GM23248 (cell line): ENCODE data around the gene METTL27. TPM values are rescaled to one million over a fixed set of nuclear protein-coding genes. Genes with fewer than 3 reads are reported as not detected.
A peak's percentile ranks its signal among the peaks of the same experiment; 100 is the strongest.

Experiments used
- DNase-seq: peaks from one replicate; pipeline ENCODE4 v3.0.0-alpha.2; 2015
- H2AFZ ChIP-seq: fragments of 200-600 bp; sonication (generic); 2 replicates; pipeline ENCODE4 v1.6.1; 2016; ENCODE audit warnings: antibody characterized with exemption
- H3F3A ChIP-seq: fragments of 200-600 bp; sonication (generic); 2 replicates; pipeline ENCODE4 v1.6.1; 2016; ENCODE audit warnings: mild to moderate bottlenecking, antibody characterized with exemption, mixed run types; ENCODE audit not compliant: insufficient read depth
- H3K27ac ChIP-seq: fragments of 200-600 bp; sonication (generic); 2 replicates; pipeline ENCODE4 v1.5.1; 2016; ENCODE audit warnings: mild to moderate bottlenecking
- H3K27me3 ChIP-seq: fragments of 200-600 bp; sonication (generic); replicated peaks from 2 replicates; pipeline ENCODE4 v1.6.1; 2016; ENCODE audit warnings: mild to moderate bottlenecking; ENCODE audit not compliant: insufficient read depth
- H3K36me3 ChIP-seq: fragments of 200-600 bp; sonication (generic); 2 replicates; pipeline ENCODE4 v1.6.1; 2016; ENCODE audit warnings: low read depth, mild to moderate bottlenecking
- H3K4me1 ChIP-seq: fragments of 200-600 bp; sonication (generic); 2 replicates; pipeline ENCODE4 v1.6.1; 2016; ENCODE audit warnings: mild to moderate bottlenecking; ENCODE audit not compliant: insufficient read depth
- H3K4me2 ChIP-seq: fragments of 200-600 bp; sonication (generic); one replicate; pipeline ENCODE4 v1.6.1; 2016; ENCODE audit warnings: mild to moderate bottlenecking; ENCODE audit not compliant: unreplicated experiment
- H3K4me3 ChIP-seq: fragments of 200-600 bp; sonication (generic); 2 replicates; pipeline ENCODE4 v1.5.1; 2016; ENCODE audit warnings: mild to moderate bottlenecking
- H3K79me2 ChIP-seq: fragments of 200-600 bp; sonication (generic); 2 replicates; pipeline ENCODE4 v1.6.1; 2016; ENCODE audit warnings: mild to moderate bottlenecking; ENCODE audit not compliant: insufficient read depth
- H3K9ac ChIP-seq: fragments of 200-600 bp; sonication (generic); 2 replicates; pipeline ENCODE4 v1.6.1; 2016; ENCODE audit warnings: mild to moderate bottlenecking
- H3K9me2 ChIP-seq: fragments of 200-600 bp; sonication (generic); 2 replicates; pipeline ENCODE4 v1.6.1; 2016; ENCODE audit warnings: mixed run types, mild to moderate bottlenecking, moderate library complexity; ENCODE audit not compliant: insufficient read depth
- H3K9me3 ChIP-seq: fragments of 200-600 bp; sonication (generic); one replicate; pipeline ENCODE4 v1.6.1; 2017; ENCODE audit warnings: low read depth
- H4K20me1 ChIP-seq: fragments of 200-600 bp; sonication (generic); 2 replicates; pipeline ENCODE4 v1.6.0; 2016; ENCODE audit not compliant: insufficient read depth
- EZH2 ChIP-seq: fragments of 200-600 bp; sonication (generic); IDR thresholded peaks from 2 replicates; pipeline ENCODE4 v1.6.1; 2018; ENCODE audit warnings: antibody characterized with exemption, mild to moderate bottlenecking; ENCODE audit not compliant: insufficient read depth, poor library complexity, severe bottlenecking
- EZH2phosphoT487 ChIP-seq: fragments of 200-600 bp; sonication (generic); IDR thresholded peaks from 2 replicates; pipeline ENCODE4 v1.6.1; 2018; ENCODE audit warnings: antibody characterized with exemption, moderate library complexity, mild to moderate bottlenecking, low read depth; ENCODE audit not compliant: insufficient read depth
- WGBS, 2 experiments: methylation state at CpG; one replicate each; pipeline ENCODE4 v1.1.6; 2015 to 2017; ENCODE audit warnings: low lambda C conversion rate in 2 of 2, low coverage in 1 of 2; ENCODE audit errors: missing lambda C conversion rate in 2 of 2; 5-methylcytosine and 5-hydroxymethylcytosine counted together
- in situ Hi-C: fragments of 300-500 bp; cut with MboI; formaldehyde crosslinking; loops from 2 replicates; pipeline ENCODE4 v1.15.0; 2020
- polyA plus RNA-seq: library from polyadenylated mRNA; unstranded; fragments of >200 nt; fragmentation: Nextera tagmentation; extraction: Ambion mirVana; gene quantifications from 2 replicates; pipeline ENCODE4 v1.2.1, GENCODE V29; 2016
- total RNA-seq: library from RNA; depleted of rRNA; stranded (reverse); fragments of >200 nt; shearing (Covaris generic); gene quantifications from 2 replicates; pipeline ENCODE4 v1.2.3, GENCODE V29; 2014

The METTL27 gene
- total and polyA plus RNA-seq, 2 experiments from 2014 or later: 5.3 to 6.5 TPM

GRCh38 chr7:73820013-73820412, 22.3 kb downstream of the METTL27 start:
- H3K9me2 ChIP-seq: no peaks in the 10 kb centered on the region
- no peaks in the 10 kb centered on the region for H3K9me3 ChIP-seq
- no peak overlapping the region for H3K4me3 ChIP-seq
- no peak overlapping the region for H3K9ac ChIP-seq
- in situ Hi-C loops: no loop called here
- H3K4me1 ChIP-seq: peaks cover 10% of the 10 kb centered on the region
- H2AFZ ChIP-seq: no peak overlapping the region
- no peaks in the 10 kb centered on the region for H4K20me1 ChIP-seq
- H3K79me2 ChIP-seq: no peaks in the 10 kb centered on the region
- H3K4me2 ChIP-seq: no peak overlapping the region
- H3K36me3 ChIP-seq: no peaks in the 10 kb centered on the region
- H3K27ac ChIP-seq: no peak overlapping the region
- DNase-seq: no peak
- no peak for TF ChIP-seq EZH2phosphoT487
- TF ChIP-seq EZH2: no peak
- no peaks in the 10 kb centered on the region for H3K27me3 ChIP-seq
- 94 to 98% methylated on average over 7 of the region's 7 CpGs for WGBS, 2 experiments
- 0 out of 2 replicates have a peak, but pooled peaks cover 8% of the 10 kb centered on the region for H3F3A ChIP-seq

GRCh38 chr7:73817121-73817520, 25.2 kb downstream of the METTL27 start:
- peaks cover under 1% of the 10 kb centered on the region for H3K4me1 ChIP-seq
- in situ Hi-C loops: no loop called here
- no peaks in the 10 kb centered on the region for H3K79me2 ChIP-seq
- H3K27ac ChIP-seq: no peak overlapping the region
- DNase-seq: no peak
- no peaks in the 10 kb centered on the region for H3K9me2 ChIP-seq
- no peak overlapping the region for H3K4me3 ChIP-seq
- H3K4me2 ChIP-seq: no peak overlapping the region
- H3K36me3 ChIP-seq: no peaks in the 10 kb centered on the region
- H3K27me3 ChIP-seq: no peaks in the 10 kb centered on the region
- no peak overlapping the region for H3K9ac ChIP-seq
- H4K20me1 ChIP-seq: no peaks in the 10 kb centered on the region
- no peaks in the 10 kb centered on the region for H3F3A ChIP-seq
- 96 to 100% methylated on average over 6 of the region's 6 CpGs for WGBS, 2 experiments
- H2AFZ ChIP-seq: no peak overlapping the region
- no peak for TF ChIP-seq EZH2
- no peak for TF ChIP-seq EZH2phosphoT487
- H3K9me3 ChIP-seq: no peaks in the 10 kb centered on the region

- Histone ChIP-seq H3K4me3 (no peak overlapping the region), H3K27me3 (no peaks in the 10 kb centered on the region), H3K4me1 (no peaks in the 10 kb centered on the region), H3K4me2 (no peak overlapping the region), H3K9me2 (no peaks in the 10 kb centered on the region), H3K79me2 (no peaks in the 10 kb centered on the region), H3K27ac (no peak overlapping the region), H2AFZ (no peak overlapping the region), H3K9me3 (no peaks in the 10 kb centered on the region), H3K36me3 (no peaks in the 10 kb centered on the region), H4K20me1 (no peaks in the 10 kb centered on the region), H3K9ac (no peak overlapping the region), H3F3A (no peaks in the 10 kb centered on the region)
- WGBS, 2 experiments: 93 to 95% methylated on average over 8 of the region's 8 CpGs
- no peak for DNase-seq
- TF ChIP-seq EZH2phosphoT487 (no peak), EZH2 (no peak)
- in situ Hi-C loops: no loop called here
Observed at GRCh38 chr7:73815436-73815835, 26.9 kb downstream of the METTL27 start.

DNA sequence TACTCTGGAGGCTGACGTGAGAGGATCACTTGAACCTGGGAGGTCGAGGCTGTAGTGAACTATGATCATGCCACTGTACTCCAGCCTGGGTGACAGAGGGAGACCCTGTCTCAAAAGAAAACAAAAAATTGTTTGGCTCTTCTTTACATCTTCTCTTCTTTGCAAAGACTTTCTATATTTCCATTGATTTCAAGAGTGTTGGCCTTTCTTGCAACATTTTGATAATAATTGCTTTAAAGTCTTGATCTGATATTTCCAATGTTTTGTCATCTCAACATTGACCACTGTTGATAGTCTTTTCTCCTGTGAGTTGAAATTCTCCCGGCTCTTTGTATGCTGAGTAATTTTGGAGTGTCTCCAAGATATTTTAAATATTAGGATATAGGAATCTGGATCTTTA, 29.3 kb downstream of the METTL27 start:
- no peak overlapping the region for H3K4me2 ChIP-seq
- no peak overlapping the region for H3K4me3 ChIP-seq
- TF ChIP-seq EZH2 (no peak), EZH2phosphoT487 (no peak)
- no peaks in the 10 kb centered on the region for H3K36me3 ChIP-seq
- DNase-seq: no peak
- no peaks in the 10 kb centered on the region for H3F3A ChIP-seq
- in situ Hi-C loops: no loop called here
- H3K9me3 ChIP-seq: no peaks in the 10 kb centered on the region
- no peaks in the 10 kb centered on the region for H3K4me1 ChIP-seq
- no peaks in the 10 kb centered on the region for H3K27me3 ChIP-seq
- 92 to 96% methylated on average over 3 of the region's 3 CpGs for WGBS, 2 experiments
- H3K9me2 ChIP-seq: no peaks in the 10 kb centered on the region
- no peak overlapping the region for H2AFZ ChIP-seq
- H3K27ac ChIP-seq: no peak overlapping the region
- H4K20me1 ChIP-seq: no peaks in the 10 kb centered on the region
- no peaks in the 10 kb centered on the region for H3K79me2 ChIP-seq
- H3K9ac ChIP-seq: no peak overlapping the region

GRCh38 chr7:73811760-73812168, 30.6 kb downstream of the METTL27 start:
- H4K20me1 ChIP-seq: no peaks in the 10 kb centered on the region
- no peak overlapping the region for H3K4me3 ChIP-seq
- DNase-seq: peak; percentile 90
- H3K9me2 ChIP-seq: no peaks in the 10 kb centered on the region
- no peak overlapping the region for H3K27ac ChIP-seq
- H3K79me2 ChIP-seq: no peaks in the 10 kb centered on the region
- H2AFZ ChIP-seq: no peak overlapping the region
- H3K4me1 ChIP-seq: no peaks in the 10 kb centered on the region
- 9 to 10% methylated on average over 11 of the region's 11 CpGs for WGBS, 2 experiments
- TF ChIP-seq EZH2phosphoT487 (no peak), EZH2 (no peak)
- in situ Hi-C loops: no loop called here
- H3F3A ChIP-seq: no peaks in the 10 kb centered on the region
- no peaks in the 10 kb centered on the region for H3K36me3 ChIP-seq
- no peak overlapping the region for H3K9ac ChIP-seq
- no peak overlapping the region for H3K4me2 ChIP-seq
- H3K9me3 ChIP-seq: no peaks in the 10 kb centered on the region
- H3K27me3 ChIP-seq: no peaks in the 10 kb centered on the region
